ENCODE measurements around the gene CGNL1.

The CGNL1 gene

DNA sequence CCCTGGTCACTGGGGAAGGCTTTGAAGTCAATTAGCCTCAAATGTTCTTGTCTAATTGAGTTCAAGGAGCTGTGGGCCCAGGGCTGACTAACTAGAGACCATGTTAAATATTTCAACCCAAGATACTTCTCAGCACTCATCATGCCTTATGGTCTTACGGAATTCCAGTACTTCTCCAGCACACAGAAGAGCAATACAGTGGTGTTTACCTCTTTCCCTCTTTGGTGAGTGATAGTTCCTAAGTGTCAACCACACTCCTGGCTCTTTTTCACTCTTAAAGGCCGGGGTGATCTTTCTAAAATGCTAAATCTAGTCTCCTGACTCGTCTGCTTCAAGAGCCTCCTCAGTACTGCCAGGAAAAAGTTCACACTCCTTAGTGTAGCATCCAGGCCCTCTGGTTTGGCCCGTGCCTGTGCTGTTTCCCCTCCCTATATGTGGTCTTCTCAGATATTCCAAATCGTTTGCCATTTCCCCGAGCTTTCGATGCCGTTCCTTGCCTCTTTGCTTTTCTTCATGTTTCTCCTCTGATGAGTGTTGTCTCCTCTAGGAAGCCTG, 220.1 kb downstream of the CGNL1 start:
- WGBS, 2 experiments, result 89 to 92% methylated on average over 8 of the region's 8 CpGs
- Histone ChIP-seq H3K4me3 (ENCODE audit: insufficient read depth, low read depth, low read length) (no peak overlapping the region), H3K4me1 (ENCODE audit: control insufficient read depth, insufficient read depth, low read length) (no peaks in the 10 kb centered on the region), H3K36me3 (ENCODE audit: control insufficient read depth, insufficient read depth, low read length) (no peaks in the 10 kb centered on the region), H3K9me3 (ENCODE audit: control insufficient read depth, low read length) (no peaks in the 10 kb centered on the region), H3K27ac (ENCODE audit: insufficient read depth, low read depth, low read length, poor library complexity, severe bottlenecking) (no peak overlapping the region), H3K27me3 (ENCODE audit: control insufficient read depth, insufficient read depth, low read length, poor library complexity, severe bottlenecking) (peaks cover 21% of the 10 kb centered on the region)

DNA sequence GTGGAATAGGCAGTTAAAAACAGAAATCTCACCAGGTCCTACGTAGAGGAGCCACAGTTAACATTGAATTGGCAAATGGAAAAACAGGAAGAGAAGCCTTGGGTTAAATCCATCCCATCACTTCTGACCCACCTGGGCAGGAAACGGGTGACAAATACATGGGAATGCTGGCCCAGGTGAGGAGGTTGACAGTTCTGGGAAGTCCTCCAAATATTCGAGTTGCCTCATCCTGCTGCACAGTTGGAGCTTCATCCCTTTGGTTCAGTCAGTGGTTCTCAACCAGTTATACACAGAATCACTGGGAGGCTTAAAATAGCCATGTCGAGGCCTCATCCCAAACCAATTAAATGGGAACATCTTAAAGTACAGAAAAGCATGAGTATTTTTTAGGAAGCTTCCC, 220.7 kb downstream of the CGNL1 start:
- H3K4me3 ChIP-seq (ENCODE audit: insufficient read depth, low read depth, low read length), result no peak overlapping the region

DNA sequence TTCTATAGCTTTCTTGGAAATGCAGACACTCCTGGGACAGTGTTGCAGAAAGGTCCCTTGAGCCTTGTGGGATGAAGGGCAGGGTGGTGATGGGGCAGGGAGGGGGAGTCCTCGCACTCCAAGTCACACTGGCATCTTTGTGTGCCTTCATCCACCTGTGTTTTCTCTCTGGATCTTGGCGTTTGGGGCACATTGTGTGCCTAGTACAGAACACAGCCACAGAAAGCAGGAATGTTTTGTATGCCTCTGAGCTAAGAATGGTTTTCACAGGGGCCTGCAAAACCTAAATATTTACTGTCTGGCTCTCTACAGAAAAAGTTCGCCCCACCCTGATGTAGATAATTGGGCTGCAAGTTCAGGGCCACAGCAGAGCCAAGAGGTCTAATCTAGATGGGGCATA, 221.1 kb downstream of the CGNL1 start:
- WGBS, 2 experiments, result 93 to 95% methylated on average over 3 of the region's 3 CpGs
- H3K4me1 ChIP-seq (ENCODE audit: control insufficient read depth, insufficient read depth, low read length), result no peaks in the 10 kb centered on the region
- H3K27me3 ChIP-seq (ENCODE audit: control insufficient read depth, insufficient read depth, low read length, poor library complexity, severe bottlenecking), result peaks cover 11% of the 10 kb centered on the region
- no peaks in the 10 kb centered on the region for H3K36me3 ChIP-seq (ENCODE audit: control insufficient read depth, insufficient read depth, low read length)
- H3K27ac ChIP-seq (ENCODE audit: insufficient read depth, low read depth, low read length, poor library complexity, severe bottlenecking), result no peak overlapping the region
- no peaks in the 10 kb centered on the region for H3K9me3 ChIP-seq (ENCODE audit: control insufficient read depth, low read length)
- H3K4me3 ChIP-seq (ENCODE audit: insufficient read depth, low read depth, low read length), result no peak overlapping the region

More for the DNA sequence above, 220.7 kb downstream of the CGNL1 start:
- Histone ChIP-seq H3K36me3 (ENCODE audit: control insufficient read depth, insufficient read depth, low read length) (no peaks in the 10 kb centered on the region), H3K9me3 (ENCODE audit: control insufficient read depth, low read length) (no peaks in the 10 kb centered on the region), H3K27ac (ENCODE audit: insufficient read depth, low read depth, low read length, poor library complexity, severe bottlenecking) (no peak overlapping the region), H3K27me3 (ENCODE audit: control insufficient read depth, insufficient read depth, low read length, poor library complexity, severe bottlenecking) (peaks cover 15% of the 10 kb centered on the region), H3K4me1 (ENCODE audit: control insufficient read depth, insufficient read depth, low read length) (no peaks in the 10 kb centered on the region)
- WGBS, 2 experiments, result 93 to 94% methylated on average over 4 of the region's 4 CpGs

DNA sequence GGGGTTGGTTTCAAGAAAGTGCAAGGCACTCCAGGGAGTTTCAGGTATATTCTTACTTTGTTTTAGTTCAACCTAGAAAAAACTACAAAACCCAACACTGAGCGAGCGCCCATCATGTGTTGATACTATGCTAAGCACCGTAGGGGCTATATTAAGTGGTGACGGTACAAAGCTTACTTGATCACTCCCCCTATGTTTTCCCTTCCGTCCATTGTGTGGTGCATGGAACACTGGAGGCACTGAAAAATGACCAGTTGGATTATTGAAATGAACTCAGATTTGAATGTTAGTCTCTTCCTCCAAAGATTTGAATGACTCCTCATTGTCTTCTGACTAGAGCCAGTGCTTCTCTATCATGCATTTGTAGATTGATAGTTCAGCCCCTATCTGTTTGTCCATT, 222.0 kb downstream of the CGNL1 start:
- no peak overlapping the region for H3K27ac ChIP-seq (ENCODE audit: insufficient read depth, low read depth, low read length, poor library complexity, severe bottlenecking)
- WGBS, 2 experiments, result 95% methylated on average over 5 of the region's 5 CpGs
- H3K36me3 ChIP-seq (ENCODE audit: control insufficient read depth, insufficient read depth, low read length), result no peaks in the 10 kb centered on the region
- no peaks in the 10 kb centered on the region for H3K9me3 ChIP-seq (ENCODE audit: control insufficient read depth, low read length)
- no peaks in the 10 kb centered on the region for H3K4me1 ChIP-seq (ENCODE audit: control insufficient read depth, insufficient read depth, low read length)
- H3K27me3 ChIP-seq (ENCODE audit: control insufficient read depth, insufficient read depth, low read length, poor library complexity, severe bottlenecking), result peaks cover 1% of the 10 kb centered on the region
- no peak overlapping the region for H3K4me3 ChIP-seq (ENCODE audit: insufficient read depth, low read depth, low read length)

DNA sequence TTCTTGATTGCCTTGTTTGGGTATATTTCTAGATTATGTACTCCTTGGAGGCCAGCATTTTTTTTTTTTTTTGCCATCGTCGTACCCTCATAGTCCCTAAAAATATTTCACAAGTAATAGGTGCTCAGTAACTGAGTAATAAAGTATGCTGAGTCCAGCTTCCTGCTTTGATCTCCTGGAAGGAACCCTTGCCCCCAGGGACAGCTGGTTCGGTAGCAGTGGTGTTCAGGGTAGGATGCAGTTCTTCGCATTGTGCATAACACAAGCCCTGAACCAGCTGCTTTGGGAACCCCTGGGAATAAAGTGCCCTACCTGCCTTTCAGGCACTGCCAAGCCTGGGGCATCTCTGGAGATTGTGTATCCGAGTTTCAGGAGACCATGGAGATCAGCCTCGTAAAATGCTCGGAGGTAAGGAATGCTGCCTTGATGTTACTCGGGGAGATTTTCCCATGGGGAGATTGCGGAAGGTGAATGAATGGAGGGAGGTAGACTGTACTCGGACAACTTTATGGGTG, 223.0 kb downstream of the CGNL1 start:
- Histone ChIP-seq H3K36me3 (ENCODE audit: control insufficient read depth, insufficient read depth, low read length) (no peaks in the 10 kb centered on the region), H3K9me3 (ENCODE audit: control insufficient read depth, low read length) (no peaks in the 10 kb centered on the region), H3K27ac (ENCODE audit: insufficient read depth, low read depth, low read length, poor library complexity, severe bottlenecking) (no peak overlapping the region), H3K27me3 (ENCODE audit: control insufficient read depth, insufficient read depth, low read length, poor library complexity, severe bottlenecking) (no peaks in the 10 kb centered on the region), H3K4me1 (ENCODE audit: control insufficient read depth, insufficient read depth, low read length) (no peaks in the 10 kb centered on the region), H3K4me3 (ENCODE audit: insufficient read depth, low read depth, low read length) (no peak overlapping the region)
- WGBS, 2 experiments, result 92 to 95% methylated on average over 8 of the region's 10 CpGs

DNA sequence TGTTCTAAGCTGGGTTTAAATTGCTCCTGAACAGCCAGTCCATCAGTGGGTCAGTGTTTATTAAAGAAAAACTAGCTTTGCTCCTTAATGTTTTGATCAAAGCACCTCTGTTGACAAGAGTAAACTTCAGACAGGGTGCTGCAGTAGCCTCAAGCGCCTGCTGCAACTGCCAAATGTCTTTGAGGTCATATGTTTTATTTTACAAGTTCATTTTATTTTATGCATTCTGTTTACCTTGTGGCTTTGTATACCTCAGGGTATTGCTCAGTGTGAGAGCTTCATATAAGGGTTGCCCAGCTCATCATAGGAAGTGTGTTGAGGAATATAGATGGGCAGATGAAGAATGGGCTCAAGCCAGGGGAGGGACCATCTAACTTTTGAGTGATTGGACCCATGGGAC, 223.9 kb downstream of the CGNL1 start:
- no peak overlapping the region for H3K27ac ChIP-seq (ENCODE audit: insufficient read depth, low read depth, low read length, poor library complexity, severe bottlenecking)
- H3K36me3 ChIP-seq (ENCODE audit: control insufficient read depth, insufficient read depth, low read length), result no peaks in the 10 kb centered on the region
- 88% methylated on average over 1 of the region's 1 CpG for WGBS, 2 experiments

More for the DNA sequence above, 223.9 kb downstream of the CGNL1 start:
- H3K9me3 ChIP-seq (ENCODE audit: control insufficient read depth, low read length), result no peaks in the 10 kb centered on the region
- H3K27me3 ChIP-seq (ENCODE audit: control insufficient read depth, insufficient read depth, low read length, poor library complexity, severe bottlenecking), result no peaks in the 10 kb centered on the region
- no peak overlapping the region for H3K4me3 ChIP-seq (ENCODE audit: insufficient read depth, low read depth, low read length)
- H3K4me1 ChIP-seq (ENCODE audit: control insufficient read depth, insufficient read depth, low read length), result no peaks in the 10 kb centered on the region

Data from ectodermal cell (in vitro differentiated cells).